Stimulated activated CD8-positive, alpha-beta memory T cell treated with anti-CD3 and anti-CD28 coated beads, Interleukin-7, amount 100 ng/mL, for 24 hours (primary cell): ENCODE measurements around the gene CHMP6.

Source experiments
- DNase-seq: peaks from one replicate; pipeline ENCODE4 v3.0.0-alpha.2; 2020; ENCODE audit warnings: low read depth

Gene CHMP6

DNA sequence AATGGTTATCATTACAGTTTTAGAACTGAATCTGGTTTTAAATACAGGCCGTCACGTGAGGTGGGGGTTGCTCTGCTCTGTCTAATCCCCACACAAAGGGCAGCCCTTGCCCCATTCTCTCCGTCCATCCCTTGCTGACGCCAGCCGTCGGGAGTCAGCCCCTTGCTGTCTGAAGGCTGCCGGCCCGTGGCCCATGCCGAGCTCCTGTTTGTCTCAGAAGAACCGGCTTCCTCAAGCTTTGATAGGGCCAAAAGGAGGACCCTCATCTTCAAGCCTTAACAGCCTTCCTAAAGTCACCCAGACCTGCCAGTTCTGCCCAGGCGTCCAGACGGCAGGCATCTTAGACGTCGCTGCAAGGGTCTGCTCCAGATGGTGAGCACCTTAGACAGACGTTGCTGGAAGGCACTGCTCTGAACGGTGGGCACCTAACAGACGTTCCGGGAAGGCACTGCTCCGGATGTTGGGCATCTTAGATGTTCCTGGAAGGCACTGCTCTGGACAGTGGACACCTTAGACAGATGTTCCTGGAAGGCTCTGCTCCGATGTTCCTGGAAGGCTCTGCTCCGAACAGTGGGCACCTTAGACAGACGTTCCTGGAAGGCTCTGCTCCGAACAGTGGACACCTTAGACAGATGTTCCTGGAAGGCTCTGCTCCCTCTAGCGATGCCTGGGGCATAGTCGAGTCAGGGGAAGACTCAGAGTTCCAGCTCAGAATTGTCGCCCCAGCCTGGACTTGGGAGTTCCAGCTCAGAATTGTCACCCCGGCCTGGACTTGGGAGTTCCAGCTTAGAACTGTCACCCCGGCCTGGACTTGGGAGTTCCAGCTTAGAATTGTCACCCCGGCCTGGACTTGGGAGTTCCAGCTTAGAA lies 35.1 kb upstream of the CHMP6 start:
- no peak for DNase-seq

GRCh38 chr17:80957461-80957941 lies 34.1 kb upstream of the CHMP6 start:
- DNase-seq: no peak

DNA sequence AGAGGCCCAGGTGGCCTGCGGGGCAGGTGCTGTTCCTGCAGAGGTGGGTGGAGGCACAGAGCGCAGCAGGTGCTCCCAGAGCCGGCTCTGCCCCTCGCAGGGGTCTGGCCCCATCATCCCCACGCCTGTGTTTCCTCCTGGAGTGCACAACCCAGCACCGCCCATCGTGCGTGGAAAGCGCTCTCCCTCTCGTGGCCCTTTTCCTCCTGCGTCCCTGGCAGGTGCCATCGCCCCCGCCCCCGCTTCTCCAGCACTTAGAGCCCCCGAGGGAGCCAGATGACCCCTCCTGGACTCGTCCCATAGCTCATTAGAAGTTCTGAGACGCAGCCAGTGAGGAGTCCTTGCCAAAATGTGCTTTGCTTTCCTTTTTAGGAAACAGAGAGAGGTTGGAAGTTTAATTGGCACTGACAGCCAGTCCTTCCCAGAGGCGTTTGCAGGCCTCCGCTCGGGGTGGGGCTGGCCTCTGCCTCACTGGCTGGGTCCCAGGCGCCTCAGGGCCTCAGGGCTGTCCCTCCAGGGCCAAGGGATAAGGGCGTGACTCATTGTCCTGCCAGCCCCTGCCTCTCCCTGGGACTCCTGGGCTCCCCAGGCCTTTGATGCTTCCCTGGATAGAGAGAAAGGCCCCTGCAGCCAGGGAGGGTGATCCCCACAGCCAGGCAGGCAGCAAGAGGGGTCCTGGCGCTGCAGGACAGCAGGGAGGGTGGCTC lies 32.2 kb upstream of the CHMP6 start:
- DNase-seq: no peak

- DNase-seq: no peak
Measured at GRCh38 chr17:80960037-80960796, 31.4 kb upstream of the CHMP6 start.

DNA sequence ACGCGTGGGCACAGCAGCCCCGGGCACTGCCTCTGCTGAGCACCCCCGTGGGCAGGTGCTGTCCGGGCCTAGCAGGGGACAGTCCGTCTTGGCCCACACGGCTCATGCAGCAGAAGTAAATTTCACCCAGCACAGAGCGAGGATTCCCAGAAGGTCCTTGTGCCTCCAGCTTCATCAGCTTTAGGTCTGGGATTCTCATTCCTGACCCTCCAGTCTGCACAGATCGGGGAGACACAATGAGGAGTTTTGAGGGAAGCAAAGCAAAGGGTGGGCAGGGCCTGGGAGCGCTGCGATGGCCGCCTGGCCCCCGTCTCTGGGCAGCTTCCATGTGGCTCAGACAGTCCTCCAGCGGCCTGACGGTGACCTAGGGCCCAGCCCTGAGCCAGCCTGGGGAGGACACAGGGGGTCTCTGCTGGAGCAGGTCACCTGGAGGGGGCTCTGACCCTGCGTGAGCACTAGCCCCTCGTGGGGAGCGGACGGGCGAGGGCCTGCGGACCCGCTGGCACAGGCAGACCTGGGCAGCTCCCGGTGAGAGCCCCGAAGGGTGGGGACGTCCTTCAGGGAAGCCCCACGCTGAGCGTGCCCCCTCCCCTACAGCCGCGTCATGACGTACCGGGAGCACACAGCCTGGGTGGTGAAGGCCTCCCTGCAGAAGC lies 30.7 kb upstream of the CHMP6 start:
- DNase-seq: no peak

DNA sequence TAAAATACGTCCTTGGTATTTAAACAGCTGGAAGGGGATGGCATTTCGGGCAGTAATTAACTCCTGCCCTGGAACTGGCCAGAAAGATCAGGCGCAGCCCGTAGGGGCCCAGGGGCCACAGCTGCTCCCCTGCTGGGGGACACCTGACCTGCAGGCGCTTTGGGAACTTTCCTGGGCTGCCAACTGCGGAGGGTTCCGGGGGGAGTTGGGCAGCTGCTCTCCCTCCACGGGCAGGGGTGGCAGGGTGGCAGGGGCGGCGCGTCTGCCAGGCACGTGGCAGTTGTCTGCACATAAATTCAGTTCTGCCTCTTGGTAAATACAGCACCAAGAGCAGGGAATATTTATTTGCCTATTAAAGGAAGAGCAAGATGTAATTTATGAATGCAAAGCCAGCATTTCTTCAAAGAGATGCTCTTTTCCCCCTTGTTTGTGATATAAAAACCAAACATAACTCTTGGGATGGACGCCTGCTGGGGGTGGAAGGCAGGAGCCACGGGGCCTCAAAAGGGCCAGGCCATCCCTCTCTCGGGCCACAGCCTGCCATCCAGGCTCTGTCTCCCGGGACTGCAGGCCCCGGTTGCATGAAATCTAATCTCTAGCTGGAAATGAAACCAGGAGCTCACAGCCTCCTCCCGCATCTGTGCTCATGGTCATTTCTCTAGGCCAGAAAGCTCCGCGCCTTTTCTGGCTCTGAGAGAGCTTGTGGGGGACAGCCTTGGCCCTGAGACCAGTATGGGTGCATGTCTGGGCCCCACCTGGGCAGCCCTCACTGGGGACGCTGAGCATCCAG lies 29.9 kb upstream of the CHMP6 start:
- no peak for DNase-seq

DNA sequence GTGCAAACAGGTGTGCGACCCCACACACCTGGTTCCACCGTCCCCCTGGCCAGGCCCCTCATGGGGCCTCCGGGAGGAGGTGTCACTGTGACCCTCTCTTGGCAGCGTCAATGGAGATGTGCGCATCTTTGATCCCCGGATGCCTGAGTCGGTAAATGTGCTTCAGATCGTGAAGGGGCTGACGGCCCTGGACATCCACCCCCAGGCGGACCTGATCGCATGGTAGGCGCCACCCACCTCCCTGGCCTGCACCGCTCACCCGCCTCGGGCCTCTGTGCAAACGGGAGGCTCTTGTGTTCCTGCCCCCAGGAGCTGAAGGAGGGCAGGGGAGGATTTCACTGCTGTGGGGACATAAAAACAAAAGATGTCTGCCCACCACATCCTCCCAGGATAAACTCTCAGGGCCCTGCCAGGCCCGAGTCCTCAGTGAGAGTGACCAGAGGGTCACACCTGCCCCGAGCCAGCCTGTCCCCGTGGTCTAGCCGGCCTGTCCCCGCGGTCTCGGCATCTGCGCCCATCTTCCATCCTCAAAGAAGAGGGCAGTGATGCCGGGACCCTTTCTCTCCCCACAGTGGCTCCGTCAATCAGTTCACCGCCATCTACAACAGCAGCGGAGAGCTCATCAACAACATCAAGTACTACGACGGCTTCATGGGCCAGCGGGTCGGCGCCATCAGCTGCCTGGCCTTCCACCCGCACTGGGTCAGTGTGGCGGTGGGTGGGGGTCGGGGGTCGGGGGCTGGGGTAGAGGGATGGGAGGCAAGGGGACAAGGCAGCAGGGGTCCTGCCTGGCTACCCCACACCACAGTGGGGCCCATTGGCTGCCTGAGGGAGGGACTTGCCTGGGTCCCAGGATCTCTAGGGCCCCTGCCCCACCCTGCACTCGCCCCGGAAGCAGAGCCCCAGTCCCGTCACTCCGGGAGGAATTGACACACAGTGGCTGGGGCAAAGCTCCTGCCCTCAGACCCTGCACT lies 29.0 kb upstream of the CHMP6 start:
- DNase-seq: no peak

DNA sequence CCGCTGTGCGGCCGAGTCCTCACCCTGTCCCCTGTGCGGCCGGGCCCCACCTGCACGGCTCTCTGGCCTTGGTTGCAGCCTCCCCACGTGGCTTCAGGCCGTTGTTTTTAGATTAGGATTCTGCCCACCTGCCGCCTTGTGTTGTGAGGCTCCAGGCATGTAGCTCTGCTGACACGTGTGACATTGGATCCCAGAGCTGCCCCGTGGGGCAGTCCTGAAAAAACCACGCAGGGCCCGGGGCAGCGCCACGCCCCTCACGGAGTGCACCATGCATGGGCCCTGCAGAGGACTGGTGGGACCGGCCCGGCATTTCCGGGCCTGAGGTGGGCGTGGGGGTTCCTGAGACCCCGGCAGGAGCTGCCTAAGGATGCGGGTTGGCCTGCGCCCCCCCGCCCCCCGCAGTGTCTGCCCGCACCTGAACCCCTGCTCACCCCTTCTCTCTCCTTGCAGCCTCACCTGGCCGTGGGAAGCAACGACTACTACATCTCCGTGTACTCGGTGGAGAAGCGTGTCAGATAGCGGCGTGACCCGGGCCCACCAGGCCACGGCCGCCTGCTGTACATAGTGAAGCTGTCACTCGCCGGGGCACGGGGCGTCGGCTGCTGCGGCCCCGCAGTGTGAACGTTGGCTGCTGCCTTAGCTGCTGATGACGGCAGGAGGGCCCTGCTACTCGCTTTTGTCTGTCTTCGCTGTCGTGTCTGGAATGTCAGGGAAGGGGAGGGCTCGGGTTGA lies 27.7 kb upstream of the CHMP6 start:
- DNase-seq: no peak

DNA sequence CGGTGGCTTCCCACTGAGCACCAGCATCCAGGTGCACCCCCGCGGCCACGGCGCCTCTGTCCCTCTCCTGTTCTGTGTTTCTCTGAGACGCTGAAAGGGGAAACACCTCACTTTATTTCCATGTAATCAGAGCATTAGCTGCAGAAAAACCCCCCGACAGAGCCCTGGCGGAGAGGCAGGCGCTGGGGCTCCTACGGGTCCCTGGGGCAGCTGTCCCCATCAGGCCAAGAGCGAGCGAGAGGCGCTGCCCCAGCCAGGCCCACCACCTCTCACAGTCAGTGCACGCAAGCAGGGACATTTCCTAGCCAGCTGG lies 27.1 kb upstream of the CHMP6 start:
- DNase-seq: no peak

- DNase-seq: no peak
Measured at GRCh38 chr17:80964859-80965580, 26.6 kb upstream of the CHMP6 start.

- no peak for DNase-seq
Measured at GRCh38 chr17:80965606-80966005, 26.0 kb upstream of the CHMP6 start.

DNA sequence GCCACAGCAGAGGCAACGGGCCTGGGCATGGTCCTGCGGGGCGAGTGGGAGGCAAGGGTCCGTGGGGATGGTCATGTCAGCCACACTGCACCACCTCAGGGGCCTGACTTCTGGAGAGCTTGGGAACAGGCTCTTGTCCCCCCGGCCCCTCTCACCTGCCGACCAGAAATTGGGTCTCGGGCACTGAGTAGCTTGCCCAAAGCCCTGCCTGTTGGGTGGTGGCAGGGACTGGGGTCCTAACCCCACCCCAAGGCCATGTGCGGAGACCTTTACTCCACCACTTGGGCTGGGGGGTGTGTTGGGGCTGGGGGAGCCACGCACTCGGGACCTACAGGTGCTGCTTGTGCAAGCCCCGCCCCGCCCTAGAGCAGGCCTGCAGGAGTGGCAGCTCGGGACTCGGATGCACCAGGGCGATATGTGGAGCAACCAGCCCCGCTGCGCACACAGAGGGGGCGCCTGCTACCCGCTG lies 24.2 kb upstream of the CHMP6 start:
- DNase-seq: no peak

DNA sequence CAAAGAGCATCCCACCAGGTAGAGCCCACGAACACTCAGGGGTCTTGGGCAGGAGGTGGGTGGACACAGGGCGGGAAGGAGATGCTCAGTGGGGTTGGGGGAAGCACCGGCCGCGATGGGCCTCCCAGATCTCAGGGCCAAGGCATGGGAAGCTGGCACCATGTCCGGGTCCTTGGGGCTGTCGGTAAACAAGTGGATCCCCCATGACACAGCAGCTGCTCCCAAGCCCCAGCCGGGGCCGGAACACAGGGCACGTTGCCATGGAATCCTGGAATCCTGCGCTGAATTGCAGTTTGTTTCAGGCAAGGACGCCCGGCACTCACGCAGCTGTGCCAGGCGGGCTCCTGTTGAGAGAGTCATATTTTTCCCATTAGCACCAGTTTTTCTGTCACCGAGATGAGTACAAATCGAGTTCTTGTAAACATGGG lies 23.0 kb upstream of the CHMP6 start:
- DNase-seq: no peak

- DNase-seq: no peak
Measured at GRCh38 chr17:80969030-80969673, 22.5 kb upstream of the CHMP6 start.

- DNase-seq: no peak
Measured at GRCh38 chr17:80969674-80970043, 22.0 kb upstream of the CHMP6 start.

DNA sequence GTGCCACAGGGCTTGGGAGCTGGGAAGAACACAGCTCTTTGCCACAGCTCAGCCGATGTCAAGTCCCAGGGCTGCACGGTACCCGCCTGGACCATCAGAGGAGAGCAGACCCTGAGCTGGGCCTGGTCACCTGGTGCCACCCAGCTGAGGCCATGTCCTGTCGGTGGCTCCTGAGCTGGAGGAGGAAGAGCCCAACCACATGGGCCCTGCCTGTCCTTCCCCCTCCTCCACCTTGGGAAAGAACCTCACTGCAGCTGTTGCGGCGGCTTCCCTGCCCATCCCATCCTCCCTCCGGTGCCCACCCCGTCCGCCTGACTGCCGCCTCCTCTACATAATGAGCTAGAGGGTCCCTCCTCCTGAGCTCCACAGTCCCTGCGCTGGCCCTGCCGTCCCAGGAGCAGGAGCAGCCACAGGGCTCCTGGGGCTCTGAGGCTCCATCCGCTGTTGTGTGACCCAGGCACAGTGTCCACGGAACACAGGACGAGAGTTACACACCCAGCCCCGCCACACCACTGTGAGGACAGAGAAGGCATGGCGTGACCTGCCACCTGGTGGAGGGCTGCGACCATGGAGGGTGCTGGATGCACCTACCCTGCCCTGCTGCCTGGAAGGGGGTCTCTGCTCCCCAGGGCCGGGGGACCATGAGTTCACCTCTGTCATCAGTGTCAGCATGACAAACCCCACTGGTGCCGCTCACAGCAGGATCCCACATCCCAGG lies 21.4 kb upstream of the CHMP6 start:
- DNase-seq: no peak
